Gastrocnemius medialis (tissue), 4 donors: ENCODE data around the gene ATP2C2.

Experiments used
- POLR2A ChIP-seq, 2 donors: fragments of 450-650 bp; IDR thresholded peaks; one replicate each; pipeline ENCODE4 v1.6.1; 2017; ENCODE audit warnings: antibody characterized with exemption in 2 of 2, mild to moderate bottlenecking in 2 of 2, moderate library complexity in 2 of 2
- TF ChIP-seq, protein P1 (sequence below), 5 experiments: fragments of 450-650 bp in 3 of 5; fragments of 200-600 bp in 2 of 5; sonication (generic) in 2 of 5; IDR thresholded peaks in 4 of 5; conservative IDR thresholded peaks in 1 of 5; 1 replicate in 4 of 5; 2 replicates in 1 of 5; pipeline ENCODE4 v1.5.1; 2016 to 2019; ENCODE audit warnings: antibody characterized with exemption in 5 of 5, mild to moderate bottlenecking in 3 of 5, moderate library complexity in 3 of 5

DNA sequence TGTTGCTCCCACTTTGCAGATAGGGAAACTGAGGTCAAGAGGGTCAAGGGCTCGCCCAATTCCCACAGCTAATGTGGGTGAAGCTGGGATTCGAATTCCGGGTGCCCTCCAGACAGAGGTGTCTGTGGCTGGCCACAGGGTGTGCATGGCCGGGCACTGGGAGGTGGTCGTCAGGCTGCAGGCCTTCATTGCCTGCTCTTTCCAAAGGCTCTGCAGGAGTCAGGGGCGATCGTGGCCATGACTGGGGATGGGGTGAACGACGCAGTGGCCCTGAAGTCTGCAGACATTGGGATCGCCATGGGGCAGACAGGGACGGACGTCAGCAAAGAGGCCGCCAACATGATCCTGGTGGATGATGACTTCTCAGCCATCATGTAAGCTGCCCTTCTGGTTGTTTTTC is 86.3 kb downstream of the ATP2C2 start:
- TF ChIP-seq, protein P1, sequence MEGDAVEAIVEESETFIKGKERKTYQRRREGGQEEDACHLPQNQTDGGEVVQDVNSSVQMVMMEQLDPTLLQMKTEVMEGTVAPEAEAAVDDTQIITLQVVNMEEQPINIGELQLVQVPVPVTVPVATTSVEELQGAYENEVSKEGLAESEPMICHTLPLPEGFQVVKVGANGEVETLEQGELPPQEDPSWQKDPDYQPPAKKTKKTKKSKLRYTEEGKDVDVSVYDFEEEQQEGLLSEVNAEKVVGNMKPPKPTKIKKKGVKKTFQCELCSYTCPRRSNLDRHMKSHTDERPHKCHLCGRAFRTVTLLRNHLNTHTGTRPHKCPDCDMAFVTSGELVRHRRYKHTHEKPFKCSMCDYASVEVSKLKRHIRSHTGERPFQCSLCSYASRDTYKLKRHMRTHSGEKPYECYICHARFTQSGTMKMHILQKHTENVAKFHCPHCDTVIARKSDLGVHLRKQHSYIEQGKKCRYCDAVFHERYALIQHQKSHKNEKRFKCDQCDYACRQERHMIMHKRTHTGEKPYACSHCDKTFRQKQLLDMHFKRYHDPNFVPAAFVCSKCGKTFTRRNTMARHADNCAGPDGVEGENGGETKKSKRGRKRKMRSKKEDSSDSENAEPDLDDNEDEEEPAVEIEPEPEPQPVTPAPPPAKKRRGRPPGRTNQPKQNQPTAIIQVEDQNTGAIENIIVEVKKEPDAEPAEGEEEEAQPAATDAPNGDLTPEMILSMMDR (IDR thresholded peaks at IDR 0.05 in 4 of 5, conservative IDR thresholded peaks at IDR 0.05 in 1 of 5): no peak
- no peak for TF ChIP-seq POLR2A (IDR thresholded peaks at IDR 0.05)
